Panc1 (cell line): ENCODE measurements around the gene VPS4B. TPM values are rescaled to one million over a fixed set of nuclear protein-coding genes. Genes with fewer than 3 reads are reported as not detected.

Experiments used
- ATAC-seq: fragments of 200-7000 bp; cut with Tn5 transposase; 2 replicates; pipeline ENCODE4 v1.9.1; 2020; ENCODE audit warnings: mild to moderate bottlenecking, moderate library complexity
- BruUV-seq: library from RNA; stranded (reverse); fragments of 400-500 nt; replicated peaks from 2 replicates; lab custom pipeline; 2021; lab: Mats Ljungman, UMichigan
- CTCF ChIA-PET: fragments of 300-600 bp; sonication (Branson Sonifier 250); formaldehyde crosslinking; loops from one replicate; lab custom pipeline; 2022; ENCODE audit warnings: antibody characterized with exemption; lab: Charles Lee
- POLR2A ChIA-PET: fragments of 300-600 bp; sonication (Branson Sonifier 250); formaldehyde crosslinking; loops from one replicate; lab custom pipeline; 2022; ENCODE audit warnings: antibody characterized with exemption; lab: Charles Lee
- DNase-seq: peaks from one replicate; pipeline ENCODE4 v3.0.0-alpha.2; 2010; ENCODE audit warnings: low read depth, low spot score
- H3K27ac ChIP-seq: 2 replicates; pipeline ENCODE4 v1.5.1; 2011; ENCODE audit warnings: mild to moderate bottlenecking, low read length, inconsistent platforms
- H3K27me3 ChIP-seq: fragments of 200-500 bp; sonication (Bioruptor generic); 2 replicates; pipeline ENCODE4 v1.6.0; 2014; ENCODE audit warnings: low read length, inconsistent platforms; ENCODE audit not compliant: control insufficient read depth, insufficient read depth
- H3K36me3 ChIP-seq: fragments of 200-500 bp; sonication (Bioruptor generic); 2 replicates; pipeline ENCODE4 v1.5.1; 2014; ENCODE audit warnings: inconsistent platforms, mild to moderate bottlenecking, low read length, moderate library complexity; ENCODE audit not compliant: control insufficient read depth, insufficient read depth
- H3K4me1 ChIP-seq: 2 replicates; pipeline ENCODE4 v1.5.1; 2011; ENCODE audit warnings: inconsistent platforms, mild to moderate bottlenecking, low read length, moderate library complexity; ENCODE audit not compliant: control insufficient read depth, insufficient read depth
- H3K4me3 ChIP-seq, 2 experiments: 2 replicates each; pipeline ENCODE4 v1.5.1; 2011 to 2012; ENCODE audit warnings: low read depth in 2 of 2, low read length in 2 of 2, mild to moderate bottlenecking in 2 of 2, inconsistent platforms in 1 of 2, moderate library complexity in 1 of 2
- H3K9me3 ChIP-seq: fragments of 200-500 bp; sonication (Bioruptor generic); 2 replicates; pipeline ENCODE4 v1.5.1; 2014; ENCODE audit warnings: low read depth, mild to moderate bottlenecking, inconsistent platforms, low read length, moderate library complexity; ENCODE audit not compliant: control insufficient read depth, insufficient read depth
- CTCF ChIP-seq: fragments of 450-650 bp; IDR thresholded peaks from 2 replicates; pipeline ENCODE4 v1.5.1; 2017; ENCODE audit warnings: mild to moderate bottlenecking
- POLR2AphosphoS5 ChIP-seq: IDR thresholded peaks from 2 replicates; pipeline ENCODE4 v1.6.1; 2012; ENCODE audit warnings: mild to moderate bottlenecking, low read depth, low read length, moderate library complexity
- REST ChIP-seq, 2 experiments: IDR thresholded peaks; 2 replicates each; pipeline ENCODE4 v1.6.1; 2011 to 2012; ENCODE audit warnings: low read depth in 2 of 2, control low read depth in 1 of 2, low read length in 1 of 2, mild to moderate bottlenecking in 1 of 2, moderate library complexity in 1 of 2; ENCODE audit not compliant: insufficient read depth in 1 of 2
- SIN3A ChIP-seq: IDR thresholded peaks from 2 replicates; pipeline ENCODE4 v1.6.1; 2012; ENCODE audit warnings: low read depth, mild to moderate bottlenecking, low read length, moderate library complexity, borderline replicate concordance; ENCODE audit not compliant: insufficient read depth
- TCF7L2 ChIP-seq: IDR thresholded peaks from 2 replicates; pipeline ENCODE4 v1.6.1; 2011; ENCODE audit warnings: mild to moderate bottlenecking, low read depth, low read length, inconsistent platforms
- in situ Hi-C: cut with HindIII; loops from 2 replicates; pipeline ENCODE4 v1.10.0; 2016; ENCODE audit warnings: low sequenced_read_pairs, low pct_unique_long_range_greater_than_20kb
- intact Hi-C: fragments of 100-400 bp; cut with micrococcal nuclease; formaldehyde crosslinking; loops from one replicate; pipeline ENCODE4 v1.10.0; 2022; ENCODE audit not compliant: unreplicated experiment
- total RNA-seq: library from RNA; stranded (reverse); gene quantifications from one replicate; pipeline ENCODE4 v1.2.1, GENCODE V29; 2021; ENCODE audit not compliant: unreplicated experiment

Gene VPS4B
- total RNA-seq, 1 experiment from 2014 or later: 44.5 TPM

- Histone ChIP-seq H3K4me3 (no peak overlapping the region), H3K9me3 (no peaks in the 10 kb centered on the region), H3K27me3 (no peaks in the 10 kb centered on the region), H3K4me1 (no peaks in the 10 kb centered on the region), H3K27ac (no peak overlapping the region), H3K36me3 (no peaks in the 10 kb centered on the region)
- CTCF ChIA-PET: no interaction called here
- no peak for TF ChIP-seq POLR2AphosphoS5
- no peak for TF ChIP-seq TCF7L2
- TF ChIP-seq REST (IDR thresholded peaks at IDR 0.05; ENCODE audit: insufficient read depth in 1 of 2, low read depth in 2 of 2, low read length in 1 of 2): no peak
- no peak for TF ChIP-seq CTCF
- no peak for ATAC-seq
- no peak for DNase-seq
- intact Hi-C loops (no loop called here), in situ Hi-C loops (no loop called here)
- POLR2A ChIA-PET: no interaction called here
- no TSS peak for BruUV-seq
These were observed 21.6 kb upstream of the VPS4B start for GRCh38 chr18:63443829-63444228.

- TF ChIP-seq SIN3A: no peak
- TF ChIP-seq REST (IDR thresholded peaks at IDR 0.05; ENCODE audit: insufficient read depth in 1 of 2, low read depth in 2 of 2, low read length in 1 of 2): no peak
- TF ChIP-seq CTCF: no peak
- TF ChIP-seq TCF7L2: no peak
- no peak for TF ChIP-seq POLR2AphosphoS5
- intact Hi-C loops (no loop called here), in situ Hi-C loops (no loop called here)
- no TSS peak for BruUV-seq
- no peaks in the 10 kb centered on the region for H3K9me3 ChIP-seq
- H3K4me1 ChIP-seq: no peaks in the 10 kb centered on the region
- POLR2A ChIA-PET: interaction anchor here (0.7 kb wide), 1 partner anchor 127 kb away, joined by 6 read pairs; no protein-coding TSS in a partner anchor
- CTCF ChIA-PET: interaction anchor here (0.7 kb wide), 1 partner anchor 348 kb away, joined by 7 read pairs; no protein-coding TSS in a partner anchor
- no peaks in the 10 kb centered on the region for H3K36me3 ChIP-seq
- H3K27ac ChIP-seq: no peak overlapping the region
- DNase-seq (no peak), ATAC-seq (no peak)
- H3K27me3 ChIP-seq: no peaks in the 10 kb centered on the region
- H3K4me3 ChIP-seq: no peak overlapping the region
These were observed 18.6 kb upstream of the VPS4B start for GRCh38 chr18:63440881-63441280.
